CD8-positive, alpha-beta memory T cell (primary cell): Measurements from ENCODE around the gene MACC1. TPM values are rescaled to one million over a fixed set of nuclear protein-coding genes. Genes with fewer than 3 reads are reported as not detected.

Experiments used
- CTCF ChIA-PET: fragments of 350-600 bp; sonication (Branson Sonifier 250); formaldehyde crosslinking; loops from one replicate; lab custom pipeline; 2021; ENCODE audit warnings: antibody characterized with exemption; lab: Charles Lee
- POLR2A ChIA-PET: fragments of 350-600 bp; sonication (Branson Sonifier 250); formaldehyde crosslinking; loops from one replicate; lab custom pipeline; 2021; ENCODE audit warnings: antibody characterized with exemption; lab: Charles Lee
- DNase-seq, 5 donors: peaks; one replicate each; pipeline versions ENCODE4 v3.0.0 to v3.0.0-alpha.2; 2020 to 2022; ENCODE audit warnings: mixed read lengths in 1 of 5
- H3K27ac ChIP-seq: one replicate; pipeline ENCODE4 v1.7.0; 2013; ENCODE audit warnings: low read depth, mild to moderate bottlenecking, low read length, moderate library complexity
- H3K27me3 ChIP-seq: 2 replicates; pipeline ENCODE4 v1.7.0; 2013; ENCODE audit warnings: low read length, mild to moderate bottlenecking; ENCODE audit not compliant: insufficient read depth, poor library complexity, severe bottlenecking
- H3K36me3 ChIP-seq: 2 replicates; pipeline ENCODE4 v1.7.0; 2013; ENCODE audit warnings: mild to moderate bottlenecking, low read length, moderate library complexity; ENCODE audit not compliant: insufficient read depth
- H3K4me1 ChIP-seq: 2 replicates; pipeline ENCODE4 v1.7.0; 2013; ENCODE audit warnings: mild to moderate bottlenecking, low read length, moderate library complexity; ENCODE audit not compliant: insufficient read depth
- H3K4me3 ChIP-seq: 2 replicates; pipeline ENCODE4 v1.7.0; 2013; ENCODE audit warnings: mild to moderate bottlenecking, low read length
- H3K9me3 ChIP-seq: 2 replicates; pipeline ENCODE4 v1.7.0; 2013; ENCODE audit warnings: mild to moderate bottlenecking, low read length
- H3K27ac Mint-ChIP-seq, 8 donors: one replicate each; pipeline ENCODE4 v1.8.0; 2020 to 2021; ENCODE audit warnings: mixed read lengths in 8 of 8, mild to moderate bottlenecking in 6 of 8, inconsistent platforms in 3 of 8, moderate library complexity in 3 of 8
- H3K27me3 Mint-ChIP-seq, 2 donors: one replicate each; pipeline ENCODE4 v1.8.0; 2020 to 2021; ENCODE audit warnings: mixed read lengths in 2 of 2, mild to moderate bottlenecking in 1 of 2, moderate library complexity in 1 of 2
- H3K36me3 Mint-ChIP-seq, 3 donors: one replicate each; pipeline ENCODE4 v1.8.0; 2020 to 2021; ENCODE audit warnings: mixed read lengths in 3 of 3, inconsistent platforms in 1 of 3, mild to moderate bottlenecking in 1 of 3
- H3K4me1 Mint-ChIP-seq, 3 donors: one replicate each; pipeline ENCODE4 v1.8.0; 2020 to 2021; ENCODE audit warnings: mixed read lengths in 3 of 3, inconsistent platforms in 1 of 3, mild to moderate bottlenecking in 1 of 3
- H3K4me3 Mint-ChIP-seq, 7 donors: one replicate each; pipeline ENCODE4 v1.8.0; 2020 to 2021; ENCODE audit warnings: mixed read lengths in 7 of 7, mild to moderate bottlenecking in 6 of 7, moderate library complexity in 4 of 7, inconsistent platforms in 2 of 7
- H3K9me3 Mint-ChIP-seq, 5 donors: one replicate each; pipeline ENCODE4 v1.8.0; 2020 to 2022; ENCODE audit warnings: mixed read lengths in 5 of 5, mild to moderate bottlenecking in 3 of 5, moderate library complexity in 2 of 5, inconsistent platforms in 1 of 5
- polyA plus RNA-seq: library from polyadenylated mRNA; unstranded; fragments of 300-500 nt; fragmentation: Illumina TruSeq; gene quantifications from one replicate; pipeline ENCODE4 v1.2.3, GENCODE V29; 2021
- total RNA-seq, 2 experiments: library from RNA; stranded (reverse); gene quantifications; one replicate each; pipeline ENCODE4 v1.2.3, GENCODE V29; 2021

Gene MACC1
- total and polyA plus RNA-seq, 3 experiments from 2014 or later: 0.08 to 0.86 (median 0.37) TPM

DNA sequence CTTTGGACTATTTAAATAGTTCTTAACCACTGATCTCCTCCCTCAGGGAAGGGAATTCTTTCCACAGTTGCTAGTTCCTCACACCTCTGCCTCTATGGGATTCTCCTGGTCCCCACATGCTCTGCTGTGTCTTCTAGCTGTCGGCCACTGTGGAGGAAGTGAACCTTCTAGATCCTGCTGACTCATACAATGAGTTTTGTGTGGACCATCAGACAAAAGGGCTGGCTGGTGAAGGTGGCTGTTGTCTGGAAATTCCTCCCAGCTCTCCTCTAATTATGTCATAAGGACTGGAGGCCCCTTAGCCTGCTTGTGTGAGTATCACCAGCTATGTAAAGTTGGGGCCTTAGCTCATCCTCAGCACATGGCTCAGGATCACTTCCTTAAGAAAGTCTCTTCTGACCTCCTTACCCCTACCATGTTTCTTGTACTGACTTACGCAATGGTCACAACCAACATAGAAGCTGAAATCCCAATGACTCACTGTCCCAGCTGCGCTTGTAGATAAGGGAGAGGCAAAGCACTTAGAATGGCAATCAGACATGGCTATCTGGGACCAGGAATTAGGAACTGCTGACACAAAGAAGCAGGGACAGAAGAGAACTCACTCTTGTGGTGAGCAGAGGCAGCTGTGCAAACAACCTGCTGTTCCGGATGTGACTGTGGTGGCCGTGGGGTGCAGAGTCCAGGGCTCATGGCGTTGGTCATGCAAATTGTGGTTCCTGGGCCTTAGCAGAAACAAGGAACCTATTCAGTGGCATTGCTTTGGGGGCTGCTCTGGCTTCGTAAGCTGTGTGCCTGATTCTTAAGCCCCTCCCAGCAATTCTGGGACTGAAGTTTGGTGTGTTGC is 2.5 kb upstream of the MACC1 start:
- Mint-ChIP-seq H3K9me3 (no peaks in the 10 kb centered on the region), H3K36me3 (no peaks in the 10 kb centered on the region), H3K27me3 (peaks cover 0 to 2% of the 10 kb centered on the region in 2 donors), H3K4me1 (peaks cover 4 to 30% (median 8%) of the 10 kb centered on the region in 3 donors), H3K27ac (peak overlapping the region in 6 of 8 donors; percentile 13 to 93 (median 40)), H3K4me3 (peak overlapping the region in 4 of 7 donors; percentile 15 to 48 (median 36))
- Histone ChIP-seq H3K9me3 (no peaks in the 10 kb centered on the region), H3K4me3 (no peak overlapping the region), H3K36me3 (no peaks in the 10 kb centered on the region), H3K27ac (peak overlapping the region; percentile 66), H3K27me3 (no peaks in the 10 kb centered on the region), H3K4me1 (peaks cover 10% of the 10 kb centered on the region)
- ChIA-PET CTCF (no interaction called here), POLR2A (no interaction called here)
- peak in 1 of 5 donors; percentile 16 for DNase-seq

DNA sequence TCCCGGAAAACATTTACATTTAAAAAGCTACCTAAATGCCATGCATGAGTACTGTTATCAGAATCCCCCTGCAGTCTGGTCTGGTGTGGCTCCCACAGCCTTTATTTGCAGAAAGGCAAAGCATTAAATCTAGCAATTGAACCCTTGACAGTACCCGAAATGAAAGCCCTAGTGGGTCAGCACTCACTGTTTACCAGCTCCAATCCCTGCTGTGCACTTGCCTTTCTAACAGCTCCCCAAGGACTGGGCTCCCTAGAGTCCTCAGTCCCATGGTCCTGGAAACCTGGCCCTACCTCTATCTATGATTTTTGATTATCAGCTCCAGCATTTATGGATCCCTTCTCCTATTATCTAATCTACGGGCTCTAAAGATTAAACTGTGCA is 1.9 kb upstream of the MACC1 start:
- H3K27ac Mint-ChIP-seq: peak overlapping the region in 2 of 8 donors; percentile 3 to 15
- peak overlapping the region; percentile 66 for H3K27ac ChIP-seq
- no peaks in the 10 kb centered on the region for H3K36me3 ChIP-seq
- H3K36me3 Mint-ChIP-seq: no peaks in the 10 kb centered on the region
- H3K4me1 ChIP-seq: peaks cover 10% of the 10 kb centered on the region
- no peak for DNase-seq
- POLR2A ChIA-PET: no interaction called here
- H3K27me3 ChIP-seq: no peaks in the 10 kb centered on the region
- H3K4me3 ChIP-seq: no peak overlapping the region
- peaks cover 4 to 30% (median 8%) of the 10 kb centered on the region in 3 donors for H3K4me1 Mint-ChIP-seq
- H3K9me3 ChIP-seq: no peaks in the 10 kb centered on the region
- no peak overlapping the region for H3K4me3 Mint-ChIP-seq
- CTCF ChIA-PET: no interaction called here
- H3K27me3 Mint-ChIP-seq: peaks cover 0 to 3% of the 10 kb centered on the region in 2 donors
- H3K9me3 Mint-ChIP-seq: peaks cover 0 to 3% (median 0%) of the 10 kb centered on the region in 5 donors

- no peaks in the 10 kb centered on the region for H3K27me3 ChIP-seq
- no peaks in the 10 kb centered on the region for H3K36me3 Mint-ChIP-seq
- no peaks in the 10 kb centered on the region for H3K9me3 ChIP-seq
- no peak for DNase-seq
- no peak overlapping the region for H3K27ac ChIP-seq
- ChIA-PET POLR2A (no interaction called here), CTCF (no interaction called here)
- H3K4me3 ChIP-seq: no peak overlapping the region
- H3K27ac Mint-ChIP-seq: peak overlapping the region in 1 of 8 donors; percentile 12
- H3K4me1 Mint-ChIP-seq: peaks cover 4 to 30% (median 8%) of the 10 kb centered on the region in 3 donors
- peak overlapping the region in 2 of 7 donors; percentile 48 to 77 for H3K4me3 Mint-ChIP-seq
- peaks cover 10% of the 10 kb centered on the region for H3K4me1 ChIP-seq
- no peaks in the 10 kb centered on the region for H3K36me3 ChIP-seq
- peaks cover 0 to 3% of the 10 kb centered on the region in 2 donors for H3K27me3 Mint-ChIP-seq
- H3K9me3 Mint-ChIP-seq: peaks cover 0 to 4% (median 0%) of the 10 kb centered on the region in 5 donors
These were observed 1.1 kb upstream of the MACC1 start for GRCh38 chr7:20218279-20218678.

DNA sequence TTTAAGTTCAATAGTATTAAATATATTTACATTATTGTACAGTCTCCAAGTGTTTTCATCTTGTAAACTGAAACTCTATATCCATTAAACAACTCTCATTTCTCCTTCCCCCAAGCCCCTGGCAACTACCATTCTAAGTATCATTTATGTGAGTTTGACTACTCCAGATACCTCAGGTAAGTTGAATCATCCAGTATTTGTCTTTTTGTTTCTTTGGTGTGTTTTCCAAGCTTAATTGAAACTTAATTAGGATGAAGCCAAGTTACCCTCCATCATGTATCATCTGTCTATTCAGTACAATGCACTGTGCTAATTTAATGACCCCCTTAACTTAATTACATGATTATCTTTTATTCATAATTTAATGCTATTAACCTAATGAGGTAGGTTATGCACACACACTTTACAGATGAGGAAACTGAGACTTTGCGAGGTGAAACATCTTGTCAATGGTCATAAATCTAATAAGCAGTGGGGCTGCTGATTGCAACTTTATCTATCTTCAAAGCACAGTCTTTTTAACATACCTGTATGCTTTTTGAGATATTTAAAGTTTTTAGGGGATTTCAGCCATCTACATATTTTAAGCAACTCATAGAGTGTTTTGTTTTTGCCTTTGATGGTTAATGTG is 663 bp downstream of the MACC1 start:
- H3K36me3 ChIP-seq: no peaks in the 10 kb centered on the region
- H3K4me3 ChIP-seq: no peak overlapping the region
- peaks cover 4 to 30% (median 8%) of the 10 kb centered on the region in 3 donors for H3K4me1 Mint-ChIP-seq
- H3K9me3 Mint-ChIP-seq: peaks cover 0 to 4% (median 3%) of the 10 kb centered on the region in 5 donors
- peaks cover 10% of the 10 kb centered on the region for H3K4me1 ChIP-seq
- no peaks in the 10 kb centered on the region for H3K27me3 ChIP-seq
- H3K27ac ChIP-seq: no peak overlapping the region
- CTCF ChIA-PET: no interaction called here
- H3K4me3 Mint-ChIP-seq: peak overlapping the region in 1 of 7 donors; percentile 77
- H3K9me3 ChIP-seq: no peaks in the 10 kb centered on the region
- peaks cover 0 to 1% of the 10 kb centered on the region in 2 donors for H3K27me3 Mint-ChIP-seq
- POLR2A ChIA-PET: no interaction called here
- no peaks in the 10 kb centered on the region for H3K36me3 Mint-ChIP-seq
- H3K27ac Mint-ChIP-seq: no peak overlapping the region
- no peak for DNase-seq

GRCh38 chr7:20214921-20215669 is 2.1 kb downstream of the MACC1 start:
- Histone ChIP-seq H3K4me1 (peaks cover 10% of the 10 kb centered on the region), H3K27ac (no peak overlapping the region), H3K9me3 (no peaks in the 10 kb centered on the region), H3K4me3 (no peak overlapping the region), H3K27me3 (no peaks in the 10 kb centered on the region), H3K36me3 (no peaks in the 10 kb centered on the region)
- H3K27me3 Mint-ChIP-seq: peaks cover 0 to 1% of the 10 kb centered on the region in 2 donors
- no peaks in the 10 kb centered on the region for H3K36me3 Mint-ChIP-seq
- no peak overlapping the region for H3K4me3 Mint-ChIP-seq
- H3K4me1 Mint-ChIP-seq: peaks cover 0 to 22% (median 8%) of the 10 kb centered on the region in 3 donors
- no peak for DNase-seq
- ChIA-PET POLR2A (no interaction called here), CTCF (no interaction called here)
- no peak overlapping the region for H3K27ac Mint-ChIP-seq
- peaks cover 0 to 4% (median 3%) of the 10 kb centered on the region in 5 donors for H3K9me3 Mint-ChIP-seq

DNA sequence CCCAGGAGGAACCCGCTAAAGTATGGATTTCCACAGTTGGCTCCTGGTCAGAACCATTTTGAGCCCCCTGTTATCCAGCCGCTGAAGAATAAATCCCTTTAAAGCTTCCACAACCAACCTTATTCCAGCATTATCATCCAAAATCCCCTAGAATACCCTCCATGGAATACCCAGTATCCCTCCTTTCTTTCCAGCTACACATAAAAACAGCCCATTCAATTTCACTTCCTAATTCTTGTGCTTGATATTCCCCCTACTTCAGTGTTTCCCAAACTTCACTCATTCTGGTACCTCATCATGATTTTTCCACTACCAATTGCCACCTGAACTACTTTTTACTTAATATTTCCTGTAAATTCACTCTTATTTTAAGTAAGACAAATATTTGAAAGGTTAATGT is 3.1 kb downstream of the MACC1 start:
- H3K9me3 ChIP-seq: no peaks in the 10 kb centered on the region
- no peak for DNase-seq
- POLR2A ChIA-PET: no interaction called here
- H3K36me3 ChIP-seq: no peaks in the 10 kb centered on the region
- no peak overlapping the region for H3K27ac ChIP-seq
- peaks cover 10% of the 10 kb centered on the region for H3K4me1 ChIP-seq
- H3K9me3 Mint-ChIP-seq: peaks cover 0 to 4% (median 3%) of the 10 kb centered on the region in 5 donors
- H3K27me3 ChIP-seq: no peaks in the 10 kb centered on the region
- H3K27ac Mint-ChIP-seq: no peak overlapping the region
- H3K4me3 ChIP-seq: no peak overlapping the region
- peaks cover 0 to 1% of the 10 kb centered on the region in 2 donors for H3K27me3 Mint-ChIP-seq
- no peak overlapping the region for H3K4me3 Mint-ChIP-seq
- peaks cover 0 to 15% (median 5%) of the 10 kb centered on the region in 3 donors for H3K4me1 Mint-ChIP-seq
- H3K36me3 Mint-ChIP-seq: no peaks in the 10 kb centered on the region
- CTCF ChIA-PET: no interaction called here

DNA sequence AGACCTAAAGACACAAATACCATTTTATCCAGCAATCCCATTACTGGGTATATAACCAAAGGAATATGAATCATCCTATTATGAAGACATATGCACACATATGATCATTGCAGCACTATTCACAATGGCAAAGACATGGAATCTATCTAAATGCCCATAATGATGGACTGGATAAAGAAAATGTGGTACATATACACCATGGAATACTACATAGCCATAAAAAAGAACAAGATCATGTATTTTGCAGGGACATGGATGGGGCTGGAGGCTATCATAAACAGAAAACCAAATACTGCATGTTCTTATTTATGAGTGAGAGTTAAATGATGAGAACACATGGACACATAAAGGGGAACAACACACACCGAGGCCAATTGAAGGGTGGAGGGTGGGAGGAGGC is 3.8 kb downstream of the MACC1 start:
- peaks cover 0 to 12% (median 5%) of the 10 kb centered on the region in 3 donors for H3K4me1 Mint-ChIP-seq
- DNase-seq: no peak
- no peak overlapping the region for H3K4me3 Mint-ChIP-seq
- Histone ChIP-seq H3K27ac (no peak overlapping the region), H3K9me3 (no peaks in the 10 kb centered on the region), H3K4me3 (no peak overlapping the region), H3K4me1 (peaks cover 10% of the 10 kb centered on the region), H3K27me3 (no peaks in the 10 kb centered on the region), H3K36me3 (no peaks in the 10 kb centered on the region)
- no peak overlapping the region for H3K27ac Mint-ChIP-seq
- no peaks in the 10 kb centered on the region for H3K36me3 Mint-ChIP-seq
- POLR2A ChIA-PET: no interaction called here
- peaks cover 0 to 1% of the 10 kb centered on the region in 2 donors for H3K27me3 Mint-ChIP-seq
- CTCF ChIA-PET: no interaction called here
- peaks cover 0 to 5% (median 3%) of the 10 kb centered on the region in 5 donors for H3K9me3 Mint-ChIP-seq
